Thyroid gland (tissue), 4 donors: Measurements from ENCODE around the gene TSSK6.

ENCODE experiments used
- CTCF ChIP-seq, 6 experiments: fragments of 200-600 bp in 3 of 6; fragments of 450-650 bp in 3 of 6; sonication (generic) in 3 of 6; IDR thresholded peaks; one replicate each; pipeline ENCODE4 v1.5.1; 2016 to 2019; ENCODE audit warnings: antibody characterized with exemption in 6 of 6, mild to moderate bottlenecking in 2 of 6, inconsistent platforms in 1 of 6, moderate library complexity in 1 of 6
- POLR2A ChIP-seq, 2 donors: fragments of 450-650 bp; IDR thresholded peaks; one replicate each; pipeline ENCODE4 v1.6.1; 2017; ENCODE audit warnings: antibody characterized with exemption in 2 of 2, mild to moderate bottlenecking in 2 of 2, moderate library complexity in 1 of 2

GRCh38 chr19:19514881-19515641 is at the start of gene TSSK6:
- TF ChIP-seq CTCF (IDR thresholded peaks at IDR 0.05): no peak
- TF ChIP-seq POLR2A (IDR thresholded peaks at IDR 0.05): no peak
